T47D (cell line): ENCODE measurements around the gene AATF.

Source experiments
- DNase-seq, 2 experiments: peaks; one replicate each; pipeline versions ENCODE4 v3.0.0 to v3.0.0-alpha.2; 2011 to 2012; ENCODE audit warnings: low read depth in 1 of 2, low spot score in 1 of 2
- JUND ChIP-seq: IDR thresholded peaks from 2 replicates; pipeline ENCODE4 v1.6.1; 2012; ENCODE audit warnings: low read depth
- in situ Hi-C: cut with HindIII; loops from 2 replicates; pipeline ENCODE4 v1.10.0; 2016; ENCODE audit warnings: low sequenced_read_pairs, low pct_unique_long_range_greater_than_20kb

The AATF gene

GRCh38 chr17:36992701-36993100 is 43.9 kb downstream of the AATF start:
- in situ Hi-C loops, result no loop called here
- no peak for TF ChIP-seq JUND
- no peak for DNase-seq

GRCh38 chr17:36993227-36993626 is 44.5 kb downstream of the AATF start:
- TF ChIP-seq JUND, result no peak
- in situ Hi-C loops, result no loop called here
- no peak for DNase-seq

GRCh38 chr17:36994438-36994837 is 45.7 kb downstream of the AATF start:
- TF ChIP-seq JUND, result no peak
- in situ Hi-C loops, result no loop called here
- DNase-seq, result no peak

- TF ChIP-seq JUND, result no peak
- no peak for DNase-seq
- in situ Hi-C loops, result no loop called here
Observed at GRCh38 chr17:36999471-36999870, 50.7 kb downstream of the AATF start.

- no peak for DNase-seq
- no peak for TF ChIP-seq JUND
- in situ Hi-C loops, result no loop called here
Observed at GRCh38 chr17:37016780-37017179, 68.0 kb downstream of the AATF start.

- TF ChIP-seq JUND, result no peak
- DNase-seq, result no peak
- in situ Hi-C loops, result no loop called here
Observed at GRCh38 chr17:37017404-37017803, 68.7 kb downstream of the AATF start.

GRCh38 chr17:37019117-37019740 is 70.5 kb downstream of the AATF start:
- DNase-seq, result no peak
- TF ChIP-seq JUND, result no peak
- in situ Hi-C loops, result no loop called here

- DNase-seq, result no peak
- no peak for TF ChIP-seq JUND
- in situ Hi-C loops, result no loop called here
Observed at GRCh38 chr17:37019741-37020129, 71.0 kb downstream of the AATF start.

- TF ChIP-seq JUND, result no peak
- in situ Hi-C loops, result no loop called here
- no peak for DNase-seq
Observed at GRCh38 chr17:37024181-37024637, 75.5 kb downstream of the AATF start.

GRCh38 chr17:37025238-37025637 is 76.5 kb downstream of the AATF start:
- in situ Hi-C loops, result no loop called here
- no peak for DNase-seq
- no peak for TF ChIP-seq JUND

GRCh38 chr17:37025847-37026530 is 77.2 kb downstream of the AATF start:
- no peak for DNase-seq
- in situ Hi-C loops, result no loop called here
- no peak for TF ChIP-seq JUND

GRCh38 chr17:37026531-37026869 is 77.7 kb downstream of the AATF start:
- no peak for DNase-seq
- in situ Hi-C loops, result no loop called here
- no peak for TF ChIP-seq JUND

GRCh38 chr17:37028040-37028439 is 79.3 kb downstream of the AATF start:
- DNase-seq, result no peak
- no peak for TF ChIP-seq JUND
- in situ Hi-C loops, result no loop called here

GRCh38 chr17:37031493-37032083 is 82.8 kb downstream of the AATF start:
- in situ Hi-C loops, result no loop called here
- DNase-seq, result no peak
- TF ChIP-seq JUND, result no peak
